SU-DHL-6 (cell line): ENCODE measurements around the gene FAM114A1.

Experiments
- H2AFZ ChIP-seq: fragments of 200-600 bp; sonication (generic); 2 replicates; pipeline ENCODE4 v1.6.1; 2014; ENCODE audit warnings: low read depth, mild to moderate bottlenecking, moderate library complexity, mixed read lengths, antibody characterized with exemption, low read length; ENCODE audit not compliant: severe bottlenecking
- H3F3A ChIP-seq: fragments of 200-600 bp; shearing (Covaris generic); 2 replicates; pipeline ENCODE4 v1.6.0; 2016; ENCODE audit warnings: antibody characterized with exemption, mild to moderate bottlenecking; ENCODE audit not compliant: insufficient read depth
- H3K27ac ChIP-seq: fragments of 200-600 bp; sonication (generic); 2 replicates; pipeline ENCODE4 v1.5.1; 2016; ENCODE audit warnings: low read depth, mild to moderate bottlenecking, low read length, moderate library complexity, mixed read lengths
- H3K27me3 ChIP-seq: fragments of 200-600 bp; sonication (generic), shearing (Covaris generic); 2 replicates; pipeline ENCODE4 v1.6.0; 2014; ENCODE audit warnings: mild to moderate bottlenecking, low read length
- H3K36me3 ChIP-seq: fragments of 200-600 bp; sonication (generic); 2 replicates; pipeline ENCODE4 v1.6.1; 2014; ENCODE audit warnings: mild to moderate bottlenecking, low read length, mixed read lengths
- H3K4me2 ChIP-seq: fragments of 300-600, 200-600 bp; shearing (Covaris generic), sonication (generic); 2 replicates; pipeline ENCODE4 v1.6.0; 2014; ENCODE audit warnings: low read length, low read depth, mild to moderate bottlenecking; ENCODE audit not compliant: poor library complexity, severe bottlenecking
- H3K4me3 ChIP-seq: fragments of 200-600 bp; sonication (generic); 2 replicates; pipeline ENCODE4 v1.5.1; 2014; ENCODE audit warnings: antibody characterized with exemption, low read length, mild to moderate bottlenecking, mixed read lengths; ENCODE audit not compliant: insufficient read depth, poor library complexity, severe bottlenecking
- H3K79me2 ChIP-seq: fragments of 200-600 bp; sonication (generic); 2 replicates; pipeline ENCODE4 v1.6.1; 2014; ENCODE audit warnings: mild to moderate bottlenecking, low read length, moderate library complexity; ENCODE audit not compliant: insufficient read depth
- H3K9ac ChIP-seq: fragments of 200-600 bp; sonication (generic); 2 replicates; pipeline ENCODE4 v1.7.0; 2014; ENCODE audit warnings: mild to moderate bottlenecking, low read length
- H3K9me2 ChIP-seq: fragments of 200-600 bp; sonication (generic); replicated peaks from 2 replicates; pipeline ENCODE4 v1.6.1; 2014; ENCODE audit warnings: low read length; ENCODE audit not compliant: insufficient read depth
- H3K9me3 ChIP-seq: fragments of 200-600 bp; sonication (generic); 2 replicates; pipeline ENCODE4 v1.6.1; 2014; ENCODE audit warnings: low read length, mixed read lengths; ENCODE audit not compliant: insufficient read depth
- H4K20me1 ChIP-seq: fragments of 200-600 bp; sonication (generic); 2 replicates; pipeline ENCODE4 v1.6.1; 2014; ENCODE audit warnings: low read depth, mild to moderate bottlenecking, antibody characterized with exemption, low read length, moderate library complexity, mixed read lengths
- EZH2phosphoT487 ChIP-seq: fragments of 200-600 bp; sonication (generic), shearing (Covaris generic); conservative IDR thresholded peaks from 2 replicates; pipeline ENCODE4 v1.6.1; 2018; ENCODE audit warnings: mild to moderate bottlenecking, antibody characterized with exemption, low read length, moderate library complexity, mixed read lengths
- TF ChIP-seq, protein P1 (sequence below): fragments of 200-600 bp; sonication (generic); IDR thresholded peaks from one replicate; pipeline ENCODE4 v1.5.1; 2017; ENCODE audit warnings: antibody characterized with exemption, mild to moderate bottlenecking, low read length, moderate library complexity; ENCODE audit not compliant: insufficient read depth, poor library complexity, severe bottlenecking

The FAM114A1 gene

DNA sequence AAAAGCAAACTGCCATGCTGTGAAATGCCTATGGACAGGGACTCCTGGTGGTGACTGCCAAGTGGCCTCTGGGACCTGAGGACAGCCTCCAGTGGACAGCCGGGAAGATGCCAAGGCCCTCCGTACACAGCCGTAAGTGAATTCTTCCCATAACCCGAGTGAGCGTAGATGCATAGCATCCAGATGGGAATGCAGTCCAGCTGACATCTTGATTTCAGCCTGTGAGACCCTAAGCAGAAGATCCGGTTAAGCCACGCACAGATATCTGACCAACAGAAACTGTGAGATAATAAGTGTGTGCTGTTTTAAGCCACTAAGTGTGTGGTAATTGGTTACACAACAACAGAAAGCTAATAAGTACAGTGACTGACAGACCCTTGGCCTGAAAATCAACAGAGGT lies 108.7 kb downstream of the FAM114A1 start:
- H3K4me3 ChIP-seq: no peak overlapping the region
- no peak overlapping the region for H3K9ac ChIP-seq

GRCh38 chr4:38979081-38979480 lies 111.5 kb downstream of the FAM114A1 start:
- Histone ChIP-seq H4K20me1 (no peaks in the 10 kb centered on the region), H3K27ac (no peak overlapping the region), H3K9me2 (no peaks in the 10 kb centered on the region), H3K36me3 (peaks cover 23% of the 10 kb centered on the region), H3K9ac (no peak overlapping the region), H3K4me2 (no peak overlapping the region), H2AFZ (no peak overlapping the region), H3K27me3 (no peaks in the 10 kb centered on the region), H3K4me3 (no peak overlapping the region), H3F3A (no peaks in the 10 kb centered on the region), H3K9me3 (no peaks in the 10 kb centered on the region), H3K79me2 (no peaks in the 10 kb centered on the region)
- TF ChIP-seq, protein P1, sequence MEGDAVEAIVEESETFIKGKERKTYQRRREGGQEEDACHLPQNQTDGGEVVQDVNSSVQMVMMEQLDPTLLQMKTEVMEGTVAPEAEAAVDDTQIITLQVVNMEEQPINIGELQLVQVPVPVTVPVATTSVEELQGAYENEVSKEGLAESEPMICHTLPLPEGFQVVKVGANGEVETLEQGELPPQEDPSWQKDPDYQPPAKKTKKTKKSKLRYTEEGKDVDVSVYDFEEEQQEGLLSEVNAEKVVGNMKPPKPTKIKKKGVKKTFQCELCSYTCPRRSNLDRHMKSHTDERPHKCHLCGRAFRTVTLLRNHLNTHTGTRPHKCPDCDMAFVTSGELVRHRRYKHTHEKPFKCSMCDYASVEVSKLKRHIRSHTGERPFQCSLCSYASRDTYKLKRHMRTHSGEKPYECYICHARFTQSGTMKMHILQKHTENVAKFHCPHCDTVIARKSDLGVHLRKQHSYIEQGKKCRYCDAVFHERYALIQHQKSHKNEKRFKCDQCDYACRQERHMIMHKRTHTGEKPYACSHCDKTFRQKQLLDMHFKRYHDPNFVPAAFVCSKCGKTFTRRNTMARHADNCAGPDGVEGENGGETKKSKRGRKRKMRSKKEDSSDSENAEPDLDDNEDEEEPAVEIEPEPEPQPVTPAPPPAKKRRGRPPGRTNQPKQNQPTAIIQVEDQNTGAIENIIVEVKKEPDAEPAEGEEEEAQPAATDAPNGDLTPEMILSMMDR: no peak
- no peak for TF ChIP-seq EZH2phosphoT487

More for the DNA sequence above, 108.7 kb downstream of the FAM114A1 start:
- H3K36me3 ChIP-seq: peaks cover 11% of the 10 kb centered on the region
- H3K9me3 ChIP-seq: no peaks in the 10 kb centered on the region
- TF ChIP-seq, protein P1: no peak
- TF ChIP-seq EZH2phosphoT487: no peak
- H3K4me2 ChIP-seq: no peak overlapping the region
- no peaks in the 10 kb centered on the region for H3K79me2 ChIP-seq
- H3K9me2 ChIP-seq: no peaks in the 10 kb centered on the region
- H3K27me3 ChIP-seq: no peaks in the 10 kb centered on the region
- H4K20me1 ChIP-seq: no peaks in the 10 kb centered on the region
- no peak overlapping the region for H2AFZ ChIP-seq
- no peak overlapping the region for H3K27ac ChIP-seq
- H3F3A ChIP-seq: peaks cover 4% of the 10 kb centered on the region; the same call in 1 of the 2 replicates

DNA sequence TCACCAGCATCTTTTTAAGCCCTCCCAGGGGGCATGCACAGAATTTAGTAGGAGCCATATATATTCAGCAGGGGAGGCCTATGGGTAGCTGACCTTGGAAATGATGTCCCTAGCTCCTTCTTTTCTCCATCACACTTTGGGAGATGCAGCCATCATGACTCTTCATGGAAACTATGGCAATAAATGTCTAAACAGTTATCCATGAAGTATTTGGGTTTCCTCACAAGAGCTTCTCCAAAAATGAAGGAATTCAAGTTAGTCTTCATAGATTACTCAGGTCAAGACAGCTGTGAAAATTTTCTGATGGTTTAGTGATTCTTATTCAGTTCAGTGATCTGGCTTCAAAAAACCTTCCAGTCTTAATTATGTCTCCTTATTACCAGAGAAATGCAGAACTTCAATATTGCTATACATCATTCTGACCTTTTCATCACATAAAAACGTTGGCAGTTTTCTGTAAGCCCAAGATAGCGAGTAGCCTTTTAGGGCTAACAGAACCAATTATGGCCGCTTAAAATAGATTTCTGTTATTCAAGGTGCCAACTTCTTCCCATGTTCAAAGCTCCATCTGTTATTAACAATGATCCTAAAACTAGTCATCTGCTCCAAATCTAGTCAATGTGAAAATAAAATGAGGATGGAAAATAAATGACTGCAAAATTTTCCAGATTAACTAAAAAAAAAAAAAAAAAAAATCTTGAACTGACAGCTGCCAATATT lies 112.1 kb downstream of the FAM114A1 start:
- TF ChIP-seq, protein P1: no peak
- Histone ChIP-seq H3K79me2 (no peaks in the 10 kb centered on the region), H3F3A (no peaks in the 10 kb centered on the region), H3K9ac (no peak overlapping the region), H3K4me2 (no peak overlapping the region), H4K20me1 (no peaks in the 10 kb centered on the region), H3K9me2 (no peaks in the 10 kb centered on the region), H2AFZ (no peak overlapping the region), H3K4me3 (no peak overlapping the region), H3K27me3 (no peaks in the 10 kb centered on the region), H3K36me3 (peaks cover 29% of the 10 kb centered on the region), H3K9me3 (no peaks in the 10 kb centered on the region), H3K27ac (no peak overlapping the region)
